LNCAP (cell line): Measurements from ENCODE around the gene SLC12A5.

Source experiments
- CTCF ChIP-seq: fragments of 450-650 bp; IDR thresholded peaks from 2 replicates; pipeline ENCODE4 v1.5.1; 2017; ENCODE audit warnings: mild to moderate bottlenecking

The SLC12A5 gene

GRCh38 chr20:46017272-46017671 lies 11.7 kb upstream of the SLC12A5 start:
- TF ChIP-seq CTCF, result no peak

- TF ChIP-seq CTCF, result no peak
Observed at GRCh38 chr20:46018112-46018511, 10.9 kb upstream of the SLC12A5 start.

GRCh38 chr20:46018611-46019010 lies 10.4 kb upstream of the SLC12A5 start:
- TF ChIP-seq CTCF, result no peak

GRCh38 chr20:46020555-46020954 lies 8.5 kb upstream of the SLC12A5 start:
- no peak for TF ChIP-seq CTCF

GRCh38 chr20:46021361-46022359 lies 7.4 kb upstream of the SLC12A5 start:
- no peak for TF ChIP-seq CTCF

- TF ChIP-seq CTCF, result peak; percentile 56
Observed at GRCh38 chr20:46022411-46023147, 6.4 kb upstream of the SLC12A5 start.

- no peak for TF ChIP-seq CTCF
Observed at GRCh38 chr20:46023148-46023484, 5.9 kb upstream of the SLC12A5 start.
